ENCODE results near the gene HLA-DOA.

DNA sequence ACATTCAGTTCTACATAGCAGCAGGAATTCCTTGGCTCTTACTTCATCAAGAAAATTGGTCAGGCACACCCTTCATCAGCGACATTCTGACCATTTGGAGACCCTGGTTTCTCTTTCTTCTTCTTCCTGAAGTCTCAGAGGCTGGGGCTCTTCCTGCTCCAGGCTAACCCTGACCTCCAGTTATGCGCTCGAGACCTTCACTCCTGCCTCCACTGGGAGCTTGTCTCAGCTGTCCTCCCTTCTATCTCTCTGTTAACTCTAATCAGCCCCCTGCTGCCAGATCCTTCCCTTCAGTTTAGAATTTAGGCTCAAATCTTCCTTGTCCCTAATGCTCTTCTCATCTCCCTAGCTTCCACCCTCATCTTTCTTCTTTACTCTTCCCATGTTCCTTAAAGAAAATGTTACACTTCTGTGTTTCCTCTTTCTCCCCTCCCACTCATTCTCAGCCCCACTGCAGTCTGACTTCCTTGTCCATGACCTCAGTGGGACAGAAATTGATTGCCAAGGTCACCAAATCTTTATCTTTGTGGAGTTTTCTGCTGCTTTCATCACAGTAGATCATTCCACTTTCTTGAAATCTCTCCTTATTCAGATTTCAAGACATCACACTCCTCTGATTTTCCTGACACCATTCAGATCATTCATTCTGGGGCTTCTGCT lies 8.4 kb upstream of the HLA-DOA start:
- TF ChIP-seq CTCF (IDR thresholded peaks at IDR 0.05 in 8 of 11, conservative IDR thresholded peaks at IDR 0.05 in 3 of 11) (no peak), POLR2A (IDR thresholded peaks at IDR 0.05) (no peak)
